Measurements from ENCODE around the gene LTB4R2.

Gene LTB4R2

DNA sequence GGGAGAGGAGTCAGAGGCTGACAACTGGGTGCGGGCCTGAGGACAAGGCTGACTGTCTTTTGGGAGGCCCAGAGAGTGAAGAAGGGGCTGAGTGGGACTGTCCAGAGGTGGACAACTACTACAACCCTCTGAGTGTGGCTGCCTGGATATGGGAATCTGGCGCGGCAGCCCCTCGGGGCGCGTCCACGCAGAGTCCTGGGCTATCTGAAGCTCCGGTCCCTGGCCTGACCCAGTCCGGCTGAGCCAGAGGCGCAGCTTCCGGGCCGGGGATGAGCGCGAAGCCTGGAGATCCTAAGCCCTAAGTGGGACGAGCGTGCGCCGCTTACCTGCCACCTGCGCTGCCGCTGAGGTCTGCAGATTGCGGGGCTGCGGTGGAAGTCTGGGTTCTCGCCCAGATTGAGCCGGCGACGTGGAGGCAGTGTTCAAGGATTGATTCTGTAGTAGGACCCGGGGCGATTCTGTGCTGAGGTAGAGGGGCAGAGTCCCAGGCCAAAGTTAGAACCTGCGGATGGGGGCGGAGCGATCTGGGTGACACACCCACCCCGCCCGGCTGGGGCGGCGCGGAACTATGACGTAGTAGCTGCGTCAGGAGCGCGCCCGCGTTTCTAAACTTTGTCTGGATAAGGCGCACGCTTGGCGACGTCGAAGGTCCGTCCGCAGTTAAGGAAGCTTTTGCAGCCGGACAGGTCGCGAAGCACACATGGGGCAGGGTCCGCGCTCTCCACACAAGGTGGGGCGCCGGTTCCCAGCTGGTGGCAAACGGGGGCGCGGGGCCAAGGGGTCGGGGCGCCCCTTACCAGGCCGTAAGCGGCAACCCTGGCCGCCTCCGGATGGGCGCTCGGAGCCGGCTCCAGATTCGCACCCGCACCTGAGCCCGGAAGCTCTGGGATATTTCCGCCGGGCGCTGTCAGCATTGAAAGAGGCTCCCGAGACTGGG is 10.4 kb upstream of the LTB4R2 start, which contains the start of the genes DHRS1 and NOP9:
Gene DHRS1 (minus strand): TSS at position 526 of the 937 bp plus-strand sequence. CDS start 674 bp downstream, outside the sequence.
Gene NOP9 (plus strand): TSS at position 596 of the 937 bp plus-strand sequence. CDS start 105 bp downstream, at position 701.
- DNase-seq: peak; percentile 94 to 95

DNA sequence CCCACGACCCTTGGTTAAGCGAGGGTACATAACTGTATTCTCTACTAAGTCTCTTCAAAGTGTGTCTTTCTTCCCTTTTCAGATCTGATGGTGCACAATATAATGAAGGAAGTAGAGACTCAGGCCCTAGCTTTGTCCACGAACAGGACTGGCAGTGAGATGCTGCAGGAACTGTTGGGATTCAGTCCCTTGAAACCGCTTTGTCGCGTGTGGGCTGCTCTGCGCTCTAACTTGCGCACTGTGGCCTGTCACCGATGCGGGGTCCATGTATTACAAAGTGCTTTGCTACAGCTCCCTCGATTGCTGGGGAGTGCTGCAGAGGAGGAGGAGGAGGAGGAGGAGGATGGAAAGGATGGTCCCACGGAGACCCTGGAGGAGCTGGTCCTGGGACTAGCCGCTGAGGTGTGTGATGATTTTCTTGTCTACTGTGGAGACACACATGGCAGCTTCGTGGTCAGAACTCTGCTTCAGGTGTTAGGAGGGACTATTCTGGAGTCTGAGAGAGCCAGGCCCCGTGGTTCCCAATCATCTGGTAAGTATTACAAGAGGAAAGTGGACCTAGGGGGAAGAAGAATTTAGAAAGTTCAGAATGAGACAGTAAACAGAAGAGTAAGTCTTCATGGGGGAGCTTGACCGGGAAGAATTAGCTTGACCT is 9.5 kb upstream of the LTB4R2 start:
- no peak for DNase-seq

DNA sequence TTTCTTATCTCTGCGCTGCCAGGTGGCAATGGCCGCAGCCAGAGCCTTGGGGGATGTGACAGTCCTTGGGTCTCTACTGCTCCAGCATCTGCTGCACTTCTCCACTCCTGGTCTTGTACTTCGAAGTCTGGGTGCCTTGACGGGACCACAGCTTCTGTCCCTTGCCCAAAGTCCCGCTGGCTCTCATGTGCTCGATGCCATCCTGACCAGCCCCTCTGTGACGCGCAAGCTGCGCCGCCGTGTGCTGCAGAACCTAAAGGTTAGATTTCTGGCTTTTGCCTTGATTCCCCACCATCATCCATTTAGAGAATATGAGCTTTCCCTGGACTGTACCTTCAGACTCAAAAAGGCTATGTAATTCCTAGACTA is 5.9 kb upstream of the LTB4R2 start:
- no peak for DNase-seq

DNA sequence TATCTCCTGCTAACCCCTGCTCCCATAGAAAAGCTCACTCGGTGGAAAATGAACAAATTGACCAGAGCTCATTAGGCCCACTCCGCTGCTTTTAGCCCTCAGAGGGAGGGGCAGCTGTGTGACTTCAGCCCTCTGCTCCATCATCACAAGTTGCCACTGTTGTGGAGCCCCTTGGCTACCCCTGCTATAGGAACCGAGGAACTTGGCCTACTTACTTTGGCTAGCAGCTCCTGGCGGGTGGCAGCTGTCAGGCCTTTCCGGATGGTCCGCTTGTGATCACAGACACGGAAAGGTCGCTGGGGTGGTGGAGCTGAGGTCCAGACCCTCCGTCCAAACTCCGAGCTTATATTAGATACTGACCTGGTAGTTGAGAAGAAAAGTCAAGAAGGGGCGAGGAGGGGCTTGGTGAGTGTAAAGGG is 2.8 kb upstream of the LTB4R2 start:
- no peak for DNase-seq

DNA sequence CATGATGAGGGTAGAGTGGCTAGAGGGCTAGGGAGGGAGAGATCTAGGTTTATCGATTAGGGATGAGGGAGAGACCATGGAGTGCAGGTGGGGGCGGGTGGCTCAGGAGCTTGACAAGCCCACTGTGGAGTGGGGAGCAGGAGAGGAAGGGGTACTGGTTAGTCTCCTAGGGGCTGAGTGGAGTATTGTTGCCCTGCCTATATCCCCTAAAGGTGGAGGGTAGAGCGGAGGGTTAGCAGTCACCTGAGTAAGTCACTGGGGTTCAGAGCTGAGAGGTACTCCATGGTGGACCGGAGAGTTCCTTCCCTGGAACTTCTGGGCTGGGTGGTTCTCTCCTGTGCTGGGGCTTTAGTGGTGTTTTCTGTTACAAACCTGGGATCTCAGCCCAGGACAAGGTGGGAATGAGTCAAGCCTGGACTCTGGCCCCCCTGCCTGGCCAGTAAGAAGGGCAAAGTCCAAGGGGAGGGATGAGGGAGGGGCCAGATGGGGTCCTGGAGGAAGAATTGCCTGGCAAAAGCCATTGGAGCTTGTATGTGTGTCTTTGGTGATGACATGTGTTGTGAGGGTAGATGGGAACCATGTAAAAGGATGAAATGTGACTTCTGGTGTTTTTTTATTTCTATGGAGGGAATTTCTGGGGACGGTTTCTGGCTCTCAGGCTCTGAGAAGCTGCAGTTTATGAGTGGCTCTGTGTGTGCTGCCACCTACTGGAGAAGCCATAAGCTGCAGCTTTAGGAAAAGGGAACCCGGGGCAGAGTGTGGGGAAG is 2.2 kb upstream of the LTB4R2 start, which contains the start of gene CIDEB:
Gene CIDEB (minus strand): TSS at position 403 of the 767 bp plus-strand sequence. CDS start 119 bp downstream, at position 284.
- DNase-seq: peak; percentile 84 to 88

DNA sequence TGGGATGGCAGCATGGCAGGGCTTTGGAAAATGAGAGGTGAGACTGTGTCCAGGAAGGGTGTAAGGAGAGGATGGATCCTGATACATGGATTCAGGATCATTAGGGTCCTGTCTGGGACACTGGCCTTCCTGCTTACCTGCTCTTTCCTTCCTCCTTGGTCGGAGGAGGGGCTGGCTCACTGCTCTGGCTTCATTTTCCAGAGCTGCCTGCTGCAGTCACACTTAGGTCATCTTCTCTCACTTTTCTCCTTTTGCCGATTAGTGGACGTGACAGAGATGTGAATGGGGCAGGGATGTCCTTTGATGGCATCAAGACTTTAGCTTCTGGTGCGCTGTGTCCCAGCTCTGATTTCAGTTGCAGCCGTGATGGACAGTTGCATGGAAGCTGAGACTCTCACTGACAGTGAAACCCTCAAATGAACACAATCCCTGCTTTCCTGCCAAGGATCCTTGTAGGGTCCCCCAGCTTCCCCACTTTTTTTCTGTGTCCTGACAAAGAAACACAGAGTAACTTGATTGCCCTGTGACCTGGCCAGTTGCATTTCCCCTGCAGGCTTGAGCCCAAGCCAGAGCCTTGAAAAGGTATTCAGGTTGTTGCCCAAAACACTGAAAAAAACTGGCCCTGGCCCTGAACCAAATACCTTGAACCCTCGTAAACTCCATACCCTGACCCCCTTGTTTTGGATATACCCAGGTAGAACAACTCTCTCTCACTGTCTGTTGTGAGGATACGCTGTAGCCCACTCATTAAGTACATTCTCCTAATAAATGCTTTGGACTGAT is 1.4 kb upstream of the LTB4R2 start:
- no peak for DNase-seq

DNA sequence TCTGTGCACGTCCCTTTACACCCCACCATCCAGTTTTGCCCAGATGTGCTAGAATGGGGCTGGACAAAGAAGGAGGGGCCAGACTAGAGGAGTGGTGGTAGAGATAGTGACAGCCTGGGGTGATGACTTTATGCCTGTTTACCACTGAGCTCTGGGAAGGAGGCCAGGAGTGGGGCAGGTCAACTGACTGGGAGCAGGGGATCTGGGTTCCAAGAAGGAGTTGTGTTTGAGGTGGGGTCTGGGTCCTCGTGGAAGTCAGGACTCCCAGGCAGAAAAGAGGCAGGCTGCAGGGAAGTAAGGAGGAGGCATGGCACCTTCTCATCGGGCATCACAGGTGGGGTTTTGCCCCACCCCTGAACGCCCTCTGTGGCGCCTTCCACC is 315 bp downstream of the LTB4R2 start:
- DNase-seq: no peak

DNA sequence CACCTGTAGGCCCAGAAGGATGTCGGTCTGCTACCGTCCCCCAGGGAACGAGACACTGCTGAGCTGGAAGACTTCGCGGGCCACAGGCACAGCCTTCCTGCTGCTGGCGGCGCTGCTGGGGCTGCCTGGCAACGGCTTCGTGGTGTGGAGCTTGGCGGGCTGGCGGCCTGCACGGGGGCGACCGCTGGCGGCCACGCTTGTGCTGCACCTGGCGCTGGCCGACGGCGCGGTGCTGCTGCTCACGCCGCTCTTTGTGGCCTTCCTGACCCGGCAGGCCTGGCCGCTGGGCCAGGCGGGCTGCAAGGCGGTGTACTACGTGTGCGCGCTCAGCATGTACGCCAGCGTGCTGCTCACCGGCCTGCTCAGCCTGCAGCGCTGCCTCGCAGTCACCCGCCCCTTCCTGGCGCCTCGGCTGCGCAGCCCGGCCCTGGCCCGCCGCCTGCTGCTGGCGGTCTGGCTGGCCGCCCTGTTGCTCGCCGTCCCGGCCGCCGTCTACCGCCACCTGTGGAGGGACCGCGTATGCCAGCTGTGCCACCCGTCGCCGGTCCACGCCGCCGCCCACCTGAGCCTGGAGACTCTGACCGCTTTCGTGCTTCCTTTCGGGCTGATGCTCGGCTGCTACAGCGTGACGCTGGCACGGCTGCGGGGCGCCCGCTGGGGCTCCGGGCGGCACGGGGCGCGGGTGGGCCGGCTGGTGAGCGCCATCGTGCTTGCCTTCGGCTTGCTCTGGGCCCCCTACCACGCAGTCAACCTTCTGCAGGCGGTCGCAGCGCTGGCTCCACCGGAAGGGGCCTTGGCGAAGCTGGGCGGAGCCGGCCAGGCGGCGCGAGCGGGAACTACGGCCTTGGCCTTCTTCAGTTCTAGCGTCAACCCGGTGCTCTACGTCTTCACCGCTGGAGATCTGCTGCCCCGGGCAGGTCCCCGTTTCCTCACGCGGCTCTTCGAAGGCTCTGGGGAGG is 985 bp downstream of the LTB4R2 start, which contains the start of gene LTB4R:
Gene LTB4R (plus strand): TSS at position 857 of the 959 bp plus-strand sequence. CDS start 4,150 bp downstream, outside the sequence.
- peak; percentile 31 to 36 for DNase-seq

DNA sequence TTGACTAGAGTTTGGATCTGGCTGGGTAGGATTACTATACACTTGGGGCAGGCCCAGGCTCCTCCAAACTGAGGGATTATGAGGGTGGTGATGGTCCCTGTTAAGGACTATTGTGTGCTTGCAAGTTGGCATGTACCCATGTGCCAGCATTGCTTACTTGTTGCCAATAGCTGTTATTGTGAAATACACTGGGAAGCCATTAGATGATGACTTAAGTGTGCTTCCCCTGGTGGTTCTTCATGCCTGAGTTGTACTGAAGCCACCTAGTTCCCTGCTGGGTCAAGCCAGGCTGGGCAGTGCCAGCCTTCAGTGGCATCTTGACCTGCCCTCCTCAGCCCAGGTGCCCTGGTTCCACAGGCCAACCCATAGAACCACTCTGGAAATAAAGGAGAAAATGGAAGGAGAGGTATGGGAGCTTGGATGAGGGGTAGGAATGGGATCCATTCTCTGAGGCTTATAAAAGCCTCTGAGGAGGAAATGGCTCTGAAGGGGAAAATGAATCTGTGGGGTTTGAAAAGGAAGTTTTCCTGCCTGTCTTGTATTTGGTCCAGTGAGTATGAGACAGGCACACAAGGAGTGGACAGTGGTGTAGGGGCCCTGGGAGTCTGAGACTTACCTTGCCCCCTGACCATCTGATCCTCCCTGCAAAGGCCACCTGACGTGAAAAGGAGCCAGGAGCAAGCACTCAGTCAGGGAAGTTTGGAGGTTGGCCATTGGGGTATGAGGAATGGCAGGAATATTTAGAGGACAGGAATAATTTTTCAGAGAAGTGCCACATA is 2.1 kb downstream of the LTB4R2 start:
- DNase-seq: peak; percentile 73 to 81

DNA sequence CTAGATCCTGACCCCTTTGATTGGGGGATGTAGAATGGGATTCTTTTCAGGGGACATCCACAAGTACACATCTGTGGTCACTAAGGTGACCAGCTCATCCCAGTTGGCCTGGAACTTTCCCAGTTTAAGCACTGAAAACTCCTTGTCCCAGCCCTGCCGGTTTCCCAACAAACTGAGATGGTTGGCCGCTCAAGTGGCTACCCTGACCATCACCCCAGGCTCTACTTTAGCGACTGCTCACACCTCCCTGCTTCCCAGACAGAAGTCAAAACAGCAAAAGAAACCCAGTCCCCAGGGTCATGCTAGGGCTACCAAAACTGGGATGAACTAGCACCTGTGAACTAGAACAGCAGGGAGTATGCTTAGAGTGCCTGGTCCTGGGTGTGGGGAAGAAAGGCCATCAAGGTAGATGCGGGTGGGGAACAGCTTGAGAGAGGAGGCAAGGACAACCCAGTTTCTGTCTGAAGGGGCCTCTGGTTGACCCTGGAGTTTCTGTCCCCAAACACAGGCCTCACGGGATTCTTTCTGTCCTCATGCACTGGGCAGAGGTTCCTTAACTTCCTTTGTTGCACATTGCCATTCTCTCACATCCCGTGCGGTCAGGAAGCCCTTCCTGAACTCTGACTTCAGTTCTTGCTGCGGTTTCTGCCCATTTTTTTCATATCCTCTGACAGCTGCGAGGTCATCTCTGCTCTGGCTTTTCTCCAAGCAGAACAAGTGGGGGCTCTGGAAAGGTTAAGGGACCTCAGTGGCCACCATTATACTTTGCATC is 3.0 kb downstream of the LTB4R2 start:
- peak; percentile 88 to 89 for DNase-seq

DNA sequence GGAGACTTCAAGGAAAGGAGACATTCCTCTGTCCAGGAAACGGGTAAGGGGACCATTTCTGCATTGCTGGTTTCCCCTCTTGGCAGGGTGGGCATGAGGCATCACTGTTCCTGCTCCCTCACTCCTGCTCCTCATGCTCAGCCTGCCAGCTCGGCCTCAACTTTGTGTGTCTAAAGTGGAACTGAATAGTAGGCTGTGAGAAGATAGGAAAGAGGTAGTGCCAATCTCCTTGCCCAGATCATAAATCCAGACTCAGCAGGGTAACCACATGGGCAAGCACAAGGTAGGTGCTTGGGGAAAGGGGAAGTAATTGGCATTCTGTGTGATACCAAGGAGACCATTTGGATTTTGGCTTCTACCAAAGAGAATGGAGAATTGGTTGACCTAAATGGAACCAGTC is 4.0 kb downstream of the LTB4R2 start:
- DNase-seq: peak; percentile 22 to 50

DNA sequence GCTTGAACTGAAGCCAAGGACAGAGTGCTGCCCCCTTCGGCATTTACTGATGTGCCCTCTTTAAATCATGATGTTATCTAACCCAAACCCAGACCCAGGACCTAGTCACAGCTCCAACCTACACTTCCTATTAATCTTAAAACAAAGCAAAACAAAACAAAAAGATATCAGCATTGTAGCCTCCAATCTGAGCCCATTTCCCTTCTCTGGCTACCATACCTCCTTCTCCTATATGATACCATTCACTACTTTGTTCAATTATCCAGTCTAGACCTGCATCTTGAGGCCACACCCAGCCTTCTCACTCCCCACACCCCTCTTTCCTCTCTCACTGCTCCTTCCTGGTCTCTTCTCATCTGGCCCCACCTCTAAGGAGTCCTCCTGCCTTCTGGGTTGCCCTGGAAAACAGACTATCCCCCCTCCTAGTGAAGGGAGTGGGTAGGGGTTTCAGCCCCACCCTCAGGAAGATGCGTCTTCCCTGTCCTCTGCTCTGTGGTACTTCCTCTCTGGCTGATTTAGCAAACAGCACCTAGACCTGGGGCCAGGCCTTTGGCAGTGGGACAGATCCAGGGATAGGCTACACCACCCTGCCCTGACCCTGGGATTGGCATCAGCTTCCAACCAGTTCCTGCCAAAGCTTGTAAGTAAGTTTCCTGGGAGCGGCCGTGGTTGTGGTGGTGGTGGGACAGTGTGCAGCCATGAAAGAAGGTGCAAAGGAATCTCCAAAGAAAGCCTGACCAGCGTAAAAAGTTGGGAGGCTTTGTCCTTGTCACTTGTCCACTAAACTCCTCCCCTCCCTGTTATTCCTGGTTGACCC is 4.6 kb downstream of the LTB4R2 start:
- DNase-seq: no peak

DNA sequence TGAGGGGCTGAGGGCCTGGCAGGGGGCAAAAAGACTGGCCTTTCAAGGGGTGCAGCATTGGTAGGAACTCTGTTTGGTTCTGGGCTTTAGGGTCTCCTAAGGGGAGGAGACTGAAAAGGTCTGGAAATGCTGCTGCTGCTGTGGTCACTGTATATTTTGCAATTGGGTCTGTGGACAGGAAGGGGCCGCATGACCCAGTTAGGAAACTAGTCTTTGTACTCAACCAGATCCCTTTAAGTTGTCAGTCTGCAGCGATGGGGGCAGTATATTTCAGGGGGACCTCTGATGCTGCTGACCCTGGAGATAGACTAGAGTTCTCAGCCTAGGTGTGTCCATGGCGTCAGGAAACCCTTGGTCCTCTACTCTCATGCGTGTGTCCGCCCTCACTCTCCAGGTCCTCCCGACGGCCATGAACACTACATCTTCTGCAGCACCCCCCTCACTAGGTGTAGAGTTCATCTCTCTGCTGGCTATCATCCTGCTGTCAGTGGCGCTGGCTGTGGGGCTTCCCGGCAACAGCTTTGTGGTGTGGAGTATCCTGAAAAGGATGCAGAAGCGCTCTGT is 5.4 kb downstream of the LTB4R2 start:
- DNase-seq: peak; percentile 40 to 43

DNA sequence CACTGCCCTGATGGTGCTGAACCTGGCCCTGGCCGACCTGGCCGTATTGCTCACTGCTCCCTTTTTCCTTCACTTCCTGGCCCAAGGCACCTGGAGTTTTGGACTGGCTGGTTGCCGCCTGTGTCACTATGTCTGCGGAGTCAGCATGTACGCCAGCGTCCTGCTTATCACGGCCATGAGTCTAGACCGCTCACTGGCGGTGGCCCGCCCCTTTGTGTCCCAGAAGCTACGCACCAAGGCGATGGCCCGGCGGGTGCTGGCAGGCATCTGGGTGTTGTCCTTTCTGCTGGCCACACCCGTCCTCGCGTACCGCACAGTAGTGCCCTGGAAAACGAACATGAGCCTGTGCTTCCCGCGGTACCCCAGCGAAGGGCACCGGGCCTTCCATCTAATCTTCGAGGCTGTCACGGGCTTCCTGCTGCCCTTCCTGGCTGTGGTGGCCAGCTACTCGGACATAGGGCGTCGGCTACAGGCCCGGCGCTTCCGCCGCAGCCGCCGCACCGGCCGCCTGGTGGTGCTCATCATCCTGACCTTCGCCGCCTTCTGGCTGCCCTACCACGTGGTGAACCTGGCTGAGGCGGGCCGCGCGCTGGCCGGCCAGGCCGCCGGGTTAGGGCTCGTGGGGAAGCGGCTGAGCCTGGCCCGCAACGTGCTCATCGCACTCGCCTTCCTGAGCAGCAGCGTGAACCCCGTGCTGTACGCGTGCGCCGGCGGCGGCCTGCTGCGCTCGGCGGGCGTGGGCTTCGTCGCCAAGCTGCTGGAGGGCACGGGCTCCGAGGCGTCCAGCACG is 6.1 kb downstream of the LTB4R2 start:
- DNase-seq: no peak

DNA sequence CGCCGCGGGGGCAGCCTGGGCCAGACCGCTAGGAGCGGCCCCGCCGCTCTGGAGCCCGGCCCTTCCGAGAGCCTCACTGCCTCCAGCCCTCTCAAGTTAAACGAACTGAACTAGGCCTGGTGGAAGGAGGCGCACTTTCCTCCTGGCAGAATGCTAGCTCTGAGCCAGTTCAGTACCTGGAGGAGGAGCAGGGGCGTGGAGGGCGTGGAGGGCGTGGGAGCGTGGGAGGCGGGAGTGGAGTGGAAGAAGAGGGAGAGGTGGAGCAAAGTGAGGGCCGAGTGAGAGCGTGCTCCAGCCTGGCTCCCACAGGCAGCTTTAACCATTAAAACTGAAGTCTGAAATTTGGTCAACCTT is 6.6 kb downstream of the LTB4R2 start:
- DNase-seq: no peak

DNA sequence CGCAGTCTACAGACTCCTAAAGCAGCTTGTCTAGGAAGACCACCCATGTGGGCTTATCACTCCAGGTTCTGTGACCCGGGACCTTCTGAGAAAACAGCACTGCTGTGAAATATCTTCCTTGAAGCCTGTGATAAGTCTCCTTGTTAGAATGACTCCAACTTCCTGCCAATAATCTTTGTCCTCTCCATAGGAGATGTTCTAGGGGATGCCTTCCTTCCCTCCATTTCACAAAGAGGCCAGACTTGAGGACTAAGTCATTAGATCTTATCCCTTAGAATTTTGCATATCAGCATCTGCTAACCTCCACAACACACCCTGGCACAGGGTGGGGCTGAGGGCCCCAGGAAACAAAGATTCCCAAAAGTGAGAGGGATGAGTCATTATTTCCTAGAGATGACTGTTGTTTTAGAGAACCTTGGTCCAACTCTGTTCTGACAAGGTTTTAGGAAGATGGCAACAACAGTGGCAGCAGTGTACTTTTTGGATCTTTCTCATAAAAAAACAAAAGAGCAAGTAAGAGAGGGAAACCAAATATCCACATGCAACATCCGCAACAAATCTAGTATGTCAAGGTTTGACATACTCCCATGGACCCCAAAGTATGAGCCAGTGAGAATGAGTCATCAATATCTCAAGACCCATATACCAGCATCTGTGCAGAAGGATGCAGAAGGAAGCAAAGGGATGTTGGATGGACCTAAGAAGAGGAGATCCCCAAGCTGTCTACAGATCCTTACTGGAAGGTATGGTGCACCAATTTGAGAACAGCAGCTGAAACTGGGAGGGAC is 7.4 kb downstream of the LTB4R2 start:
- DNase-seq: no peak
